Epithelial cell of proximal tubule (primary cell): ENCODE measurements around the gene COL4A1. TPM values are rescaled to one million over a fixed set of nuclear protein-coding genes. Genes with fewer than 3 reads are reported as not detected.

Experiments used
- DNase-seq: peaks from one replicate; pipeline ENCODE4 v3.0.0-alpha.2; 2011; ENCODE audit warnings: low read depth
- H3K4me3 ChIP-seq: 2 replicates; pipeline ENCODE4 v1.5.1; 2011; ENCODE audit warnings: low read depth, mild to moderate bottlenecking, low read length
- total RNA-seq: library from RNA; depleted of rRNA; stranded (reverse); fragments of >200 nt; gene quantifications from 2 replicates; pipeline ENCODE4 v1.2.3, GENCODE V29; 2015
- TF ChIP-seq, protein P1 (sequence below): conservative IDR thresholded peaks from 2 replicates; pipeline ENCODE4 v1.5.1; 2012; ENCODE audit warnings: low read depth, mild to moderate bottlenecking, low read length

The COL4A1 gene
- total RNA-seq, 1 donor from 2014 or later: 547 TPM

- TF ChIP-seq, protein P1, sequence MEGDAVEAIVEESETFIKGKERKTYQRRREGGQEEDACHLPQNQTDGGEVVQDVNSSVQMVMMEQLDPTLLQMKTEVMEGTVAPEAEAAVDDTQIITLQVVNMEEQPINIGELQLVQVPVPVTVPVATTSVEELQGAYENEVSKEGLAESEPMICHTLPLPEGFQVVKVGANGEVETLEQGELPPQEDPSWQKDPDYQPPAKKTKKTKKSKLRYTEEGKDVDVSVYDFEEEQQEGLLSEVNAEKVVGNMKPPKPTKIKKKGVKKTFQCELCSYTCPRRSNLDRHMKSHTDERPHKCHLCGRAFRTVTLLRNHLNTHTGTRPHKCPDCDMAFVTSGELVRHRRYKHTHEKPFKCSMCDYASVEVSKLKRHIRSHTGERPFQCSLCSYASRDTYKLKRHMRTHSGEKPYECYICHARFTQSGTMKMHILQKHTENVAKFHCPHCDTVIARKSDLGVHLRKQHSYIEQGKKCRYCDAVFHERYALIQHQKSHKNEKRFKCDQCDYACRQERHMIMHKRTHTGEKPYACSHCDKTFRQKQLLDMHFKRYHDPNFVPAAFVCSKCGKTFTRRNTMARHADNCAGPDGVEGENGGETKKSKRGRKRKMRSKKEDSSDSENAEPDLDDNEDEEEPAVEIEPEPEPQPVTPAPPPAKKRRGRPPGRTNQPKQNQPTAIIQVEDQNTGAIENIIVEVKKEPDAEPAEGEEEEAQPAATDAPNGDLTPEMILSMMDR: peak; percentile 26
- H3K4me3 ChIP-seq: no peak overlapping the region
- no peak for DNase-seq
Measured at GRCh38 chr13:110107568-110108347, 199.2 kb downstream of the COL4A1 start.

DNA sequence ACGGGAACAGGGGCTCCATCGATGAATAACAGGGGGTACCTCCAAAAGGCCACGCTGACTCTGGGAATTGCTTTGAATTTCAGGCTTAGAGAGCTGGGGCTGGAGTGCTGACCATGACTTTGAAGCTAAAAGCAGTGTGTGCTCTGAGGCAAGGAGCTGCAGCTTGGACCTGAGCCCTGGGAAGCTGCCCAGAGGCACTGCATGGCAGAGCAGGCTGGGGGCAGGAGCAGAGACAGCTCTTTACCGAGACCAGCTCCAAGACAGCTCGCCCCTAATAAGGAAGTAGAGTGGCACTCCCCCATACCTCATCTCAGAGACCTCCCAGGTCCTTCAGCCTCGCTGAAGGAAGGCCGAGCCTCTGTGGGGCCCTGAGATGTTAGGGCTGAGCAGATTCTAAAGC is 200.2 kb downstream of the COL4A1 start:
- no peak overlapping the region for H3K4me3 ChIP-seq
- DNase-seq: no peak
- TF ChIP-seq, protein P1: no peak

DNA sequence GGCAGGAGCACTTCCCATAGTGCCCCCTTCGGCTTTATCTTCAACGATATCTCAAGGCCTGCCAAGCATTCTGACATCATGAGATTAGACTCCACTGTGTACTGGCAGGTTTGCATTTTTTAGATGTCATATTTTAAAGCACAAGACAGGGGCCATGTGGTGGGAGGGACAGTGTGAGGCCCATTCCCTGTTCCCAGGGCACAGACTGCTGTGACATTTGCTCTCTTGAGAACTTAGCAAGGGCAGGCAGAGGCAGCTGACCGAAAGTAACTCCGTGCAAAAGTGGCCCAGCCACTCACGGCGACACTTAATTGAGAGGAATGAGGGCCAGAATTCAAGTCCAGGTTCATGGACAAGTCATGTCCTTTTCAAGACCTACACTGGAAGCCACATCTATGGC is 201.8 kb downstream of the COL4A1 start:
- TF ChIP-seq, protein P1: no peak
- no peak for DNase-seq
- H3K4me3 ChIP-seq: no peak overlapping the region

- H3K4me3 ChIP-seq: no peak overlapping the region
- DNase-seq: no peak
- TF ChIP-seq, protein P1: no peak
Measured at GRCh38 chr13:110103534-110103933, 203.4 kb downstream of the COL4A1 start.

GRCh38 chr13:110103026-110103425 is 203.9 kb downstream of the COL4A1 start:
- no peak for DNase-seq
- no peak overlapping the region for H3K4me3 ChIP-seq
- TF ChIP-seq, protein P1: no peak

DNA sequence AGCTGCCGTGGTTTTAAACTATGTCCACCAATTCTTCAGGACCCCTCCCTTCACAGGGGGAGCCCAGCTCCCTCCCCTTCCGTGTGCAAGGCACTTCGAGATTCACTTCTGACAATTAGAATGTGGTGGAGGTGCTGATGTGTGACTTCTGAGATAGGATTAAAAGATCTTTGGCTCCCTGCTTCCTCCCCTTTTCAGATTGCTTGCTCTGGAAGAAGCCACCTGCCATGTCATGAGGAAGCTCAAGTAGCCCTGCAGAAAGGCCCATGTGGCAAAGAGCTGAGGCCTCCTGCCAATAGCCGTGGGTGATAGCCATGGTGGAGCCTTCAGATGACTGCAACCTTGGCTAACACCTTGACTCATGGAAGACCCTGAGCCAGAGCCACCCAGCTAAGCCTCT is 204.9 kb downstream of the COL4A1 start:
- TF ChIP-seq, protein P1: no peak
- DNase-seq: no peak
- no peak overlapping the region for H3K4me3 ChIP-seq

DNA sequence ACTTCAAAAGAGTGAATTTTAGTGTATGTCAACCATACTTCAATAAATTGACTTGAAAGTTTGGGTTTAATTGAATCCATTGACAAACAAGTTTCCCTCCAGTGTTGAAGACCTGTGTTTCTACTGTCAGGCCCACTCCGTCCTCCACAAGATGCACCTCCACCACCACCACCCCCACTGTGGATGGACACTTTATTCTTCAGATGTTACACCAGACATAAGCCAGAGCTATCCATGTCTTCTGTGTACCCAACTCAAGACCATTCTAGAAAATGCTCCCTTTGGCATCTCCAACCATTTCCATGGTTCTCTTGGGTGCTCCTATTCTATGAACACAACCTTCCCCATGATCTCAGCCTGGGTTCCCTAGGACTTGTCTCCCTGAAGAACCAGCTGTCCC is 207.0 kb downstream of the COL4A1 start:
- no peak overlapping the region for H3K4me3 ChIP-seq
- TF ChIP-seq, protein P1: no peak
- no peak for DNase-seq
